Thoracic aorta (tissue), 2 donors: ENCODE measurements around the gene TECR. TPM values are rescaled to one million over a fixed set of nuclear protein-coding genes. Genes with fewer than 3 reads are reported as not detected.
A peak's percentile ranks its signal among the peaks of the same experiment; 100 is the strongest.
"Not testable (repeated sequence)": the region's sequence is repeated elsewhere in the genome, so short reads cannot be mapped to it uniquely, and the experiment has no call there.

Source experiments
- ATAC-seq: fragments of 150-250 bp; one replicate; pipeline ENCODE4 v1.8.0; 2017; ENCODE audit warnings: low read depth; ENCODE audit not compliant: insufficient number of reproducible peaks, low FRiP score
- DNase-seq: peaks from one replicate; pipeline ENCODE4 v3.0.0-alpha.2; 2020; ENCODE audit warnings: low spot score
- H3K27ac ChIP-seq, 2 donors: fragments of 200-600 bp; sonication (generic); 1 replicate in 1 of 2; 2 replicates in 1 of 2; pipeline ENCODE4 v1.5.1; 2016; ENCODE audit warnings: mild to moderate bottlenecking in 2 of 2, moderate library complexity in 2 of 2
- H3K27me3 ChIP-seq: fragments of 200-600 bp; sonication (generic); replicated peaks from 2 replicates; pipeline ENCODE4 v1.6.0; 2016; ENCODE audit warnings: mild to moderate bottlenecking; ENCODE audit not compliant: insufficient read depth
- H3K36me3 ChIP-seq: fragments of 200-600 bp; sonication (generic); one replicate; pipeline ENCODE4 v1.5.1; 2016
- H3K4me1 ChIP-seq, 2 donors: fragments of 200-600 bp; sonication (generic); 1 replicate in 1 of 2; 2 replicates in 1 of 2; pipeline versions ENCODE4 v1.5.1 to v1.6.0; 2016; ENCODE audit warnings: low read depth in 2 of 2, mild to moderate bottlenecking in 1 of 2; ENCODE audit not compliant: control insufficient read depth in 1 of 2
- H3K4me3 ChIP-seq: fragments of 200-600 bp; sonication (generic); 2 replicates; pipeline ENCODE4 v1.5.1; 2016; ENCODE audit warnings: mild to moderate bottlenecking
- H3K9me3 ChIP-seq: fragments of 200-600 bp; sonication (generic); 2 replicates; pipeline ENCODE4 v1.5.1; 2016
- total RNA-seq, 2 donors: library from RNA; depleted of rRNA; stranded (reverse); fragments of >200 nt; gene quantifications; one replicate each; pipeline versions ENCODE4 v1.1.0 to v1.2.3, GENCODE V29; 2016
- TF ChIP-seq, protein P1 (sequence below): fragments of 200-600 bp; sonication (generic); IDR thresholded peaks from one replicate; pipeline ENCODE4 v1.5.1; 2019; ENCODE audit warnings: antibody characterized with exemption

Gene TECR
- total RNA-seq, 2 donors from 2014 or later: 35.6 to 37.6 TPM

DNA sequence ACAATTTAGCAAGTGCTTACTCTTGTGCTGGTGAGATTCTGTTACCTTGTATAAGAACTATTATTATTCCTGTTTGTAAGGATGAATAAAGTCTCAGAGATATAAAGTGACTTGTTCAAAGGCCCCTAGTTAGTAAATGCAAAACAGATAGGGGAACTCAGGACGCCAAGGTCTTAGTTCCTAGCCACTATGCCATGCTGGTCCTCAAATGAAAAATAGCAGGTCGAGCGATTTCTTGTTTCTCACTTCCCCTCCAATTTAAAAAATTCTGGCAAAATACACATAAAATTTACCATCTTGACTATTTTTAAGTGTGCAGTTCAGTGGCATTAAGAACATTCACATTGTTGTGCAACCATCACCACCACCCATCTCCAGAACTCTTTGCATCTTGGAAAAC lies 1.1 kb downstream of the TECR start:
- Histone ChIP-seq H3K27me3 (no peaks in the 10 kb centered on the region), H3K4me1 (peaks cover 9 to 16% of the 10 kb centered on the region in 2 donors), H3K9me3 (no peaks in the 10 kb centered on the region), H3K36me3 (no peaks in the 10 kb centered on the region), H3K27ac (no peak overlapping the region), H3K4me3 (peak overlapping the region; percentile 99)
- DNase-seq (no peak), ATAC-seq (no peak)
- TF ChIP-seq, protein P1, sequence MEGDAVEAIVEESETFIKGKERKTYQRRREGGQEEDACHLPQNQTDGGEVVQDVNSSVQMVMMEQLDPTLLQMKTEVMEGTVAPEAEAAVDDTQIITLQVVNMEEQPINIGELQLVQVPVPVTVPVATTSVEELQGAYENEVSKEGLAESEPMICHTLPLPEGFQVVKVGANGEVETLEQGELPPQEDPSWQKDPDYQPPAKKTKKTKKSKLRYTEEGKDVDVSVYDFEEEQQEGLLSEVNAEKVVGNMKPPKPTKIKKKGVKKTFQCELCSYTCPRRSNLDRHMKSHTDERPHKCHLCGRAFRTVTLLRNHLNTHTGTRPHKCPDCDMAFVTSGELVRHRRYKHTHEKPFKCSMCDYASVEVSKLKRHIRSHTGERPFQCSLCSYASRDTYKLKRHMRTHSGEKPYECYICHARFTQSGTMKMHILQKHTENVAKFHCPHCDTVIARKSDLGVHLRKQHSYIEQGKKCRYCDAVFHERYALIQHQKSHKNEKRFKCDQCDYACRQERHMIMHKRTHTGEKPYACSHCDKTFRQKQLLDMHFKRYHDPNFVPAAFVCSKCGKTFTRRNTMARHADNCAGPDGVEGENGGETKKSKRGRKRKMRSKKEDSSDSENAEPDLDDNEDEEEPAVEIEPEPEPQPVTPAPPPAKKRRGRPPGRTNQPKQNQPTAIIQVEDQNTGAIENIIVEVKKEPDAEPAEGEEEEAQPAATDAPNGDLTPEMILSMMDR: no peak

DNA sequence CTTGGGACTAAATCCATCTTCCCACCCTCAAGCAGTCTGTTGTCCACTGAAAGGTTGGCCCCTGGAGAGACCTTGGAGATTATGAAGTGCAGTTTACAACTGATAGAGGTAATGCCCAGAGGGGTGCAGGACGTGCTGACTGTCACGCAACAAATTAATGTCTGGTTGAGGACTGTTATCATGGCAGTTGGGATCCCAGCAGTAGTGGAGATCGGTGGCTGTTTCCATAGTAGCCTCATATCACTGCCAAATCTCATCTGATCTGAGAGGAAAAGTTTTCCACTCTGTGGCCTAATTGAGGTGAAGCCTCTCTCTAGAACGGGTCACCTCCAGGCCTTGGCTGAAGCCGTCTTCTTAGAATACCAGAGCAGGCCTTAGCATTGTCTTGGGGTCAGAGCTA lies 4.1 kb downstream of the TECR start:
- H3K27me3 ChIP-seq: no peaks in the 10 kb centered on the region
- no peak overlapping the region for H3K4me3 ChIP-seq
- H3K9me3 ChIP-seq: no peaks in the 10 kb centered on the region
- TF ChIP-seq, protein P1: no peak
- H3K4me1 ChIP-seq: peaks cover 9 to 13% of the 10 kb centered on the region in 2 donors
- DNase-seq (no peak), ATAC-seq (no peak)
- no peaks in the 10 kb centered on the region for H3K36me3 ChIP-seq
- no peak overlapping the region for H3K27ac ChIP-seq

DNA sequence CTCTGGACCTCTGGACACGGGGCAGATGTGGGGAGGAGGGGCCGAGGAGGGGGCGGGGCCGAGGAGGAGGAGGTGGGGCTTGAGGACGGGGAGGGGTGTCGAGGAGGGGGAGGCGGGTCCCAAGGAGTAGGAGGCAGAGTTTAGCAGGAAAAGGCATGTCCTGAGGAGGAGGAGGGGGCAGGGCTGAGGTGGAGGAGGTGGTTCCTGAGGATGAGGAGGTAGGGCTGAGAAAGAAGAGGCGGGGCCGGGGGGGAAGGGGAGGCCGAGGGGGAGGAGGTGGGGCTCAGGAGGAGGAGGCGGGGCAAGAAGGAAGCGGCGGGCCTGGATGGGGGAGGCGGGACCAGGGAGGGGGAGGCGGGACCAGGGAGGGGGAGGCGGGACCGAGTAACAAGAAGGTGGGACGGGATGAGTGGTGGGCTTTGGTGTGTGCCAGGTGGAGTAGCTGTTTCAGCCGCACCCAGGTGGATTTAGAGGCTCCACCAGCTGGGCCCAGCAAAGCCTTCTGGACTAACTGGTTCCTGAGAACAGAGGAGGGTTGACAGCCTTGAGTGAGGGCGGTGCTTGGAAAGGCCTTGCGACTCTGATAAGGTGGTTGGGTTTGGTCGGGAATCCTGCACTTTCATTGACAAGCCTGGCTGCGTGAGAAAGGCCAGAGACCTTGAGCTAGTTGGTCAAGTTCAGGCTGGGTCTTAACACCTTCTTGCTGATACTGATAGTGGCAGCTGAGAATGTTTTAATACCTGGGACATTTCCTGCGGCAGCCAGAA lies 7.7 kb downstream of the TECR start:
- no peak for ATAC-seq
- Histone ChIP-seq H3K27ac (no peak overlapping the region), H3K4me1 (no peaks in the 10 kb centered on the region), H3K36me3 (no peaks in the 10 kb centered on the region), H3K27me3 (no peaks in the 10 kb centered on the region), H3K9me3 (no peaks in the 10 kb centered on the region), H3K4me3 (no peak overlapping the region)
- no peak for DNase-seq
- TF ChIP-seq, protein P1: no peak

DNA sequence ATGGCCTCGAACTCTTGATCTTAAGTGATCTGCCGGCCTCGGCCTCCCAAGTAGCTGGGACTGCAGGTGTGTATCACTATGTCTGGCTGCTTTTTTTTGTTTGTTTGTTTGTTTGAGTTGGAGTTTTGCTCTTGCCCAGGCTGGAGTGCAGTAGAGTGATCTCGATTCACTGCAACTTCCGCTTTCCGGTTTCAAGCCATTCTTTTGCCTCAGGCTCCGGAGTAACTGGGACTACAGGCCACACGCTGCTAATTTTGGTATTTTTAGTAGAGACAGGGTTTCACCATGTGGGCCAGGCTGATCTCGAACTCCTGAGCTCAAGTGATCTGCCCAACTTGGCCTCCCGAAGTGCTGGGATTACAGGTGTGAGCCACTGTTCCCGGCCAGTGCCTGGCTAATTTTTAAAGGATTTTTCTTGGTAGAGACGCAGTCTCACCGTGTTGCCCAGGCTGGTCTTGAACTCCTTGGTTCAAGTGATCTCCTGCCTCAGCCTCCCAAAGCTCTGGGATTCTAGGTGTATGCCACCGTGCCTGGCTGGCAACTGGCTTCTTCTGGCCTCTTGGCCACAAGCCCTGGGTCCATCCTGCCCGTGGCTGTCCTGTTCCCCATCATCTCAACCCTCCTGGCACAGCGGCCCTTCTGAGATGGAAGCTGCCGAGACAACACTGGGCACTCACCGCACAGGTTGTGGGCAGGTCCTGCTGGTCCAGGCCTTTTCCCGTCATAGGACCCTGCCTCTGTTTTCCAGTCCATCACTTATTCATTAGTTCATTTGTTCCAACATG lies 11.5 kb downstream of the TECR start:
- Histone ChIP-seq H3K36me3 (no peaks in the 10 kb centered on the region), H3K4me3 (no peak overlapping the region), H3K4me1 (no peaks in the 10 kb centered on the region), H3K27me3 (no peaks in the 10 kb centered on the region), H3K27ac (no peak overlapping the region), H3K9me3 (no peaks in the 10 kb centered on the region)
- TF ChIP-seq, protein P1: no peak
- ATAC-seq (no peak), DNase-seq (no peak)

DNA sequence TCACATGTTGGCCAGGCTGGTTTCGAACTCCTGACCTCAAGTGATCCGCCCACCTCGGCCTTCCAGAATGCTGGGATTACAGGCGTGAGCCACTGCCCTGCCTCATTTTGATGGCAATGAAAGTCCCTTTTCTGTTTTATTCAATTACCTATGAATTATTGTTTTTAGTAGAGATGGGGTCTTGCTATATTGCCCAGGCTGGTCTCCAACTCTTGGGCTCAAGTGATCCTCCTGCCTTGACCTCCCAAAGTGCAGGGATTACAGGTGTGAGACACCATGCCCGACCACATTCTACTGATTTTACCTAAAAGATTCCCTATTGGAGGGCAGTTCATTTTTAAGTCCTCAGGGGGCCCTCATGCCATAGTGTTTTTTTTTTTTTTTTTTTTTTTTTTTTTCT lies 12.6 kb downstream of the TECR start:
- H3K27me3 ChIP-seq, H3K4me3 ChIP-seq, ATAC-seq, H3K27ac ChIP-seq, H3K9me3 ChIP-seq, H3K36me3 ChIP-seq, H3K4me1 ChIP-seq, DNase-seq: not testable (repeated sequence)
